Retinal pigment epithelial cell (primary cell): ENCODE results near the gene METTL3.

Source experiments
- DNase-seq: peaks from one replicate; pipeline ENCODE4 v3.0.0-alpha.2; 2010; ENCODE audit warnings: low read depth
- H3K4me3 ChIP-seq: 2 replicates; pipeline ENCODE4 v1.5.1; 2011; ENCODE audit warnings: mild to moderate bottlenecking, low read length, control low read depth, moderate library complexity
- CTCF ChIP-seq: conservative IDR thresholded peaks from 2 replicates; pipeline ENCODE4 v1.5.1; 2011; ENCODE audit warnings: low read depth, low read length, control low read depth, inconsistent platforms

METTL3 gene

GRCh38 chr14:21534576-21534975, 23.4 kb upstream of the METTL3 start:
- TF ChIP-seq CTCF: no peak
- no peak for DNase-seq
- H3K4me3 ChIP-seq: no peak overlapping the region

GRCh38 chr14:21533294-21533693, 22.2 kb upstream of the METTL3 start:
- no peak for TF ChIP-seq CTCF
- no peak for DNase-seq
- no peak overlapping the region for H3K4me3 ChIP-seq

- DNase-seq: no peak
- TF ChIP-seq CTCF: no peak
- no peak overlapping the region for H3K4me3 ChIP-seq
These were observed 18.4 kb upstream of the METTL3 start for GRCh38 chr14:21529515-21529914.

GRCh38 chr14:21528381-21529348, 17.5 kb upstream of the METTL3 start:
- no peak for TF ChIP-seq CTCF
- DNase-seq: no peak
- no peak overlapping the region for H3K4me3 ChIP-seq

GRCh38 chr14:21527318-21527679, 16.2 kb upstream of the METTL3 start:
- TF ChIP-seq CTCF: no peak
- DNase-seq: no peak
- H3K4me3 ChIP-seq: no peak overlapping the region

GRCh38 chr14:21526672-21527317, 15.7 kb upstream of the METTL3 start:
- peak overlapping the region; percentile 77 for H3K4me3 ChIP-seq
- no peak for DNase-seq
- TF ChIP-seq CTCF: no peak
